ENCODE data around the gene AJM1. TPM values are rescaled to one million over a fixed set of nuclear protein-coding genes. Genes with fewer than 3 reads are reported as not detected.

AJM1 gene
- total RNA-seq, 1 donor from 2014 or later = 5.9 TPM

DNA sequence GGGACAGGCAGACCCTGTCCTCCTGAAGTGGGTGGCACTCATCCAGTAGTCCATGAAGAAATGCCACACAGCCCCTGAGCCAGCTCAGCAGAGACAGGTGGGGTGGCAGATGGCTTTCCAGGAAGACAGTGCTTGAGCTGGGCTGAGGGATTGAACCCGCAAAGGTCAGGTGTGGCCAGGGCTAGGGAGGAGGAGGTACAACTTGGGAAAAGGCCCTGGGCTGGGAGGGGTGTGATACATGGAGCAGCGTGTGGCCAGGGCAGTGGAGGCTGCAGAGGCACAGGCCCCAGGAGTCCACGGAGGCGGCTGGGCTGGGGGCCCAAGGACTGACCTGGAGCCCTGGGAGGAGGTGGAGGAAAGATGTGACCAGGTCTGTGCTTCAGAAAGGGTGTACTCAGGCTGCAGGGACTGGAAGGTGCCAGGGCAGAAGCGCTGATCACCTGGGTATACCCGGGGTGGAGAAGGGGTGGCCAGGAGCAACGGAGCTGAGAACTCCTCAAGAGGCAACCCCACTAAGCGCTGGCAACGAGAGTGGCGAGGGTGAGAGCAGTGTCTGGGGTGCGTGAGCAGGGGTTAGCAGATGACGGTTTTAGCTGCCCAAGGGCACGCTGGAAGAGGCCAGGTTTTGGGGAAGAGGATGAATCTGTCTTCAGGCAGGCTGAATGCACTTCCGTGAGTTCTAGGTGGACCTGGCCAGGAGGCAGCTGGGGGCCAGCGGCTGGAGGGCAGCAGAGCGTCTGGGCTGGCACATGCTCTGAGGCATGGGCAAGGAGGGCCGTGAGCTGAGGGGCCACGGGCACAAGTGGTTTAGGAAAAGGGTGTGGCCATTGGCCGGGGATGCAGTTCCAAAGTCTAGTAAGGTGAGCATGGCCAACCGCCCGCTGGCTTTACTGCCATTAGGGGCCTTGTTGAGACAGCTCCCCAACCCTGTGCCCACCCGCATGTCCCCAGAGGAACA, 38.4 kb upstream of the AJM1 start:
- H3K27ac ChIP-seq = no peak overlapping the region
- H3K4me3 ChIP-seq = no peak overlapping the region
- no peaks in the 10 kb centered on the region for H3K9me3 ChIP-seq
- H3K4me1 ChIP-seq = peaks cover 11 to 24% of the 10 kb centered on the region in 2 donors
- intact Hi-C loops (cut with DNase I) = no loop called here
- peaks cover 6% of the 10 kb centered on the region for H3K27me3 ChIP-seq
- H3K36me3 ChIP-seq = no peaks in the 10 kb centered on the region
- DNase-seq (ENCODE audit: low spot score in 2 of 2) = no peak
- TF ChIP-seq CTCF (IDR thresholded peaks at IDR 0.05) = no peak

DNA sequence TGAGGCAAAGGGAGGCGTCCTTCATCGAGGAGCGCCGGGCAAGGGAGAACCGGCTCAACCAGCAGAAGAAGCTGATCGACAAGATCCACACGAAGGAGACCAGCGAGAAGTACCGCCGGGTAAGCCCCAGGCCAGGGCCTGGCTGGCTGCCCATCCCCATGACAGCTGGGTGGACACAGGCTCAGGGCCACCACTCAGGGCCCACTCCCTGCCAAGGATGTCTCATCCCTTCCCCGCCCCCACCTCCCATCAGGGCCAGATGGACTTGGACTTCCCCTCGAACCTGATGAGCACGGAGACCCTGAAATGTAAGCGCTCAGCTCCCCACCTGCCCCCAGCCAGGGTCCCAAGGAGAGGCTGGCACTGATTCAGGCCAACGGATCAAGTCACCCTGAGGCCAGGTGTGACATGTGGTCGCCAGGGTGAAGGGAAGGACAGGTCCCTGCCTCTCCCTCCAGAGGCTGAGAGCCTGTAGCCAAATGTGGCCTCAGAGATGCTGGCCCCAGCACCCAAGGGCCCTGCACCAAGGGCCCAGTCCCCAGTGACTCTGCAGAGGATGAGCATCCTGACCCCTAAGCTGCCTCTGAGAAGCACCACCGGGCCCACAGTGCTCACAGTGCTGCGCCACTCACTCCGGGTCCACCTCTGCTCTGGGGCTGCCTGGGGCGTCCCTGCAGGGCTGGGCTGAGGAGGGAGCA, 37.6 kb upstream of the AJM1 start:
- no peak for DNase-seq (ENCODE audit: low spot score in 2 of 2)
- peaks cover 18 to 27% of the 10 kb centered on the region in 2 donors for H3K4me1 ChIP-seq
- H3K4me3 ChIP-seq = no peak overlapping the region
- no peaks in the 10 kb centered on the region for H3K36me3 ChIP-seq
- intact Hi-C loops (cut with DNase I) = loop anchor here (5.0 kb wide), 2 partner anchors 43 to 138 kb away; partner anchors contain the start of genes FBXW5 and PHPT1
- TF ChIP-seq CTCF (IDR thresholded peaks at IDR 0.05) = no peak
- H3K9me3 ChIP-seq = no peaks in the 10 kb centered on the region
- no peak overlapping the region for H3K27ac ChIP-seq
- no peaks in the 10 kb centered on the region for H3K27me3 ChIP-seq

DNA sequence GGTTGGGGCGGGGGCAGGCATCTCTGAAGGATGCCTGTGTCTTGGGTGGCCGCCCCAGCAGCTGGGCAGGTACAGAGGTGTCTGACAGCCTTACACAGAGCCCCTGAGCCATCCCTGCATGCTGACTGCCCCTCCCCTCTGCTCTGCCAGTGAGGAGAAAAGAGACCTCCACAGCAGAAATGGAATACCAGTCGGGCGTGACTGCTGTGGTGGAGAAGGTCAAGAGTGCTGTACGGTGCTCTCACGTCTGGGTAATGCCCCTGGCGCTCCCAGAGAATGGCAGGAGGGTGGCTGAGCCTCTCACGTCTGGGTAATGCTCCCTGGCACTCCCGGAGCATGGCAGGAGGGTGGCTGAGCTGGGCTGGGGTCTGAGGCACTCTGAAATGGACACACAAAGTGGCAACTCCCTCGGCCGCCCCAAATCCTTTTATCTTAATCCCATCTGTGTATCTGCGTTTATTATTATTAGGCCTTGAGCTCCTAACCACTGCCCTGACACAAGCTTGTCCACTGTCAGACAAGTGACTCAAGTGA, 37.0 kb upstream of the AJM1 start:
- H3K4me3 ChIP-seq = no peak overlapping the region
- H3K27ac ChIP-seq = no peak overlapping the region
- H3K9me3 ChIP-seq = no peaks in the 10 kb centered on the region
- no peaks in the 10 kb centered on the region for H3K27me3 ChIP-seq
- H3K4me1 ChIP-seq = peaks cover 17 to 25% of the 10 kb centered on the region in 2 donors
- TF ChIP-seq CTCF (IDR thresholded peaks at IDR 0.05) = no peak
- H3K36me3 ChIP-seq = no peaks in the 10 kb centered on the region
- no peak for DNase-seq (ENCODE audit: low spot score in 2 of 2)
- intact Hi-C loops (cut with DNase I) = loop anchor here (5.0 kb wide), 2 partner anchors 42 to 137 kb away; partner anchors contain the start of genes FBXW5 and PHPT1

DNA sequence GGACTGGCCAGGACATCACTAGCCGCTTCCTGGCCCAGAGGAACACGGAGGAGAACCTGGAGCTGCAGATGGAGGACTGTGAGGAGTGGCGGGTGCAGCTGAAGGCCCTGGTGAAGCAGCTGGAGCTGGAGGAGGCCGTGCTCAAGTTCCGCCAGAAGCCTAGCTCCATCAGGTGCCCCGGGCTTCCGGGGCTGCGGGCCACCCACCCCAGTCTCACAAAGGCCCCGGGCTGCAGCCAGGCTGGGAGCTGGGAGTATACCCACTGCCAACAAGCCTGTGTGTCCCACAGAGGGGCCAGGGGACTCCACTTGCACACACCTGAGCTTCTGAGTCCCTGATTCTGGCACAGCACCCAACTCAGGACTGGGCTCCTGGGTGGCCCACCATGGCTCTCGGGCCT, 36.2 kb upstream of the AJM1 start:
- Histone ChIP-seq H3K27ac (no peak overlapping the region), H3K4me1 (peaks cover 15 to 23% of the 10 kb centered on the region in 2 donors), H3K4me3 (no peak overlapping the region), H3K36me3 (no peaks in the 10 kb centered on the region), H3K9me3 (no peaks in the 10 kb centered on the region), H3K27me3 (no peaks in the 10 kb centered on the region)
- intact Hi-C loops (cut with DNase I) = loop anchor here (5.0 kb wide), 2 partner anchors 41 to 136 kb away; partner anchors contain the start of genes FBXW5 and PHPT1
- DNase-seq (ENCODE audit: low spot score in 2 of 2) = no peak
- no peak for TF ChIP-seq CTCF (IDR thresholded peaks at IDR 0.05)

- H3K27ac ChIP-seq = peak overlapping the region in 1 of 2 donors; percentile 66
- peaks cover 15 to 23% of the 10 kb centered on the region in 2 donors for H3K4me1 ChIP-seq
- DNase-seq (ENCODE audit: low spot score in 2 of 2) = no peak
- intact Hi-C loops (cut with DNase I) = loop anchor here (1.0 to 5.0 kb wide), 3 partner anchors 15 to 136 kb away; partner anchors contain the start of genes FBXW5, PHPT1 and TMEM141
- no peaks in the 10 kb centered on the region for H3K27me3 ChIP-seq
- peak overlapping the region; percentile 97 to 100 for H3K4me3 ChIP-seq
- no peak for TF ChIP-seq CTCF (IDR thresholded peaks at IDR 0.05)
- no peaks in the 10 kb centered on the region for H3K36me3 ChIP-seq
- no peaks in the 10 kb centered on the region for H3K9me3 ChIP-seq
Measured at GRCh38 chr9:136806631-136807201, 35.6 kb upstream of the AJM1 start.

Measured in ascending aorta (tissue), 2 donors.